HG03378 (cell line): ENCODE data around the gene TCL1A.
"Not testable (repeated sequence)": the region's sequence is repeated elsewhere in the genome, so short reads cannot be mapped to it uniquely, and the experiment has no call there.

ENCODE experiments used
- ATAC-seq: cut with Tn5 transposase; IDR thresholded peaks from one replicate; pipeline ENCODE4 v1.9.1; 2021; ENCODE audit warnings: mild to moderate bottlenecking, moderate library complexity; ENCODE audit not compliant: unreplicated experiment

Gene TCL1A

GRCh38 chr14:95713596-95714371 is at the start of gene TCL1A:
Gene TCL1A, minus strand, starts transcription at chr14:95714125. Its CDS starts 59 bp downstream, at chr14:95714066.
- peak; percentile 63 for ATAC-seq

- ATAC-seq = not testable (repeated sequence)
Observed at GRCh38 chr14:95763032-95763431, 49.1 kb upstream of the TCL1A start.

GRCh38 chr14:95761436-95761835 is 47.5 kb upstream of the TCL1A start:
- no peak for ATAC-seq

GRCh38 chr14:95760596-95760995 is 46.7 kb upstream of the TCL1A start:
- ATAC-seq = no peak

GRCh38 chr14:95759941-95760340 is 46.0 kb upstream of the TCL1A start:
- ATAC-seq = no peak

- no peak for ATAC-seq
Observed at GRCh38 chr14:95758331-95758730, 44.4 kb upstream of the TCL1A start.

GRCh38 chr14:95756751-95757150 is 42.8 kb upstream of the TCL1A start:
- no peak for ATAC-seq

- no peak for ATAC-seq
Observed at GRCh38 chr14:95756127-95756526, 42.2 kb upstream of the TCL1A start.

GRCh38 chr14:95741781-95742180 is 27.9 kb upstream of the TCL1A start:
- no peak for ATAC-seq

- ATAC-seq = no peak
Observed at GRCh38 chr14:95741038-95741490, 27.1 kb upstream of the TCL1A start.

- no peak for ATAC-seq
Observed at GRCh38 chr14:95739356-95739755, 25.4 kb upstream of the TCL1A start.

GRCh38 chr14:95733212-95733611 is 19.3 kb upstream of the TCL1A start:
- no peak for ATAC-seq

- no peak for ATAC-seq
Observed at GRCh38 chr14:95730126-95730525, 16.2 kb upstream of the TCL1A start.

- ATAC-seq = peak; percentile 65
Observed at GRCh38 chr14:95729402-95730028, 15.6 kb upstream of the TCL1A start.

GRCh38 chr14:95727056-95727700 is 13.3 kb upstream of the TCL1A start:
- no peak for ATAC-seq

- ATAC-seq = peak; percentile 83
Observed at GRCh38 chr14:95725685-95726336, 11.9 kb upstream of the TCL1A start.

- no peak for ATAC-seq
Observed at GRCh38 chr14:95722525-95723190, 8.7 kb upstream of the TCL1A start.

- no peak for ATAC-seq
Observed at GRCh38 chr14:95712398-95712797, 1.5 kb downstream of the TCL1A start.

GRCh38 chr14:95711476-95712176 is 2.3 kb downstream of the TCL1A start:
- no peak for ATAC-seq

GRCh38 chr14:95710106-95710505 is 3.8 kb downstream of the TCL1A start:
- no peak for ATAC-seq
